Ishikawa (cell line): ENCODE measurements around the gene PAPPA.

Experiments used
- CEBPB ChIP-seq: IDR thresholded peaks from 2 replicates; pipeline ENCODE4 v1.6.1; 2012
- CREB1 ChIP-seq: IDR thresholded peaks from 2 replicates; pipeline ENCODE4 v1.6.1; 2012; ENCODE audit warnings: low read depth
- EGR1 ChIP-seq: IDR thresholded peaks from 2 replicates; pipeline ENCODE4 v1.6.1; 2012
- EP300 ChIP-seq: IDR thresholded peaks from 2 replicates; pipeline ENCODE4 v1.6.1; 2012; ENCODE audit warnings: borderline replicate concordance
- FOXM1 ChIP-seq: IDR thresholded peaks from 2 replicates; pipeline ENCODE4 v1.6.1; 2012; ENCODE audit warnings: low read depth, borderline replicate concordance
- NFIC ChIP-seq: IDR thresholded peaks from 2 replicates; pipeline ENCODE4 v1.6.1; 2012
- RAD21 ChIP-seq: IDR thresholded peaks from 2 replicates; pipeline ENCODE4 v1.6.1; 2012; ENCODE audit warnings: low read depth
- TAF1 ChIP-seq: IDR thresholded peaks from 2 replicates; pipeline ENCODE4 v1.6.1; 2012; ENCODE audit warnings: low read depth, mild to moderate bottlenecking
- TCF12 ChIP-seq: IDR thresholded peaks from 2 replicates; pipeline ENCODE4 v1.6.1; 2012; ENCODE audit warnings: low read depth
- TEAD4 ChIP-seq: IDR thresholded peaks from 2 replicates; pipeline ENCODE4 v1.6.1; 2012
- YY1 ChIP-seq: IDR thresholded peaks from 2 replicates; pipeline ENCODE4 v1.6.1; 2012; ENCODE audit warnings: low read depth
- ZBTB7A ChIP-seq: IDR thresholded peaks from 2 replicates; pipeline ENCODE4 v1.6.1; 2012; ENCODE audit warnings: low read depth
- TF ChIP-seq, protein P1 (sequence below): IDR thresholded peaks from 2 replicates; pipeline ENCODE4 v1.6.1; 2012
- TF ChIP-seq, protein P2 (sequence below): IDR thresholded peaks from 2 replicates; pipeline ENCODE4 v1.6.1; 2012
- TF ChIP-seq, protein P3 (sequence below): IDR thresholded peaks from 2 replicates; pipeline ENCODE4 v1.6.1; 2012; ENCODE audit warnings: low read depth, mild to moderate bottlenecking

The PAPPA gene

DNA sequence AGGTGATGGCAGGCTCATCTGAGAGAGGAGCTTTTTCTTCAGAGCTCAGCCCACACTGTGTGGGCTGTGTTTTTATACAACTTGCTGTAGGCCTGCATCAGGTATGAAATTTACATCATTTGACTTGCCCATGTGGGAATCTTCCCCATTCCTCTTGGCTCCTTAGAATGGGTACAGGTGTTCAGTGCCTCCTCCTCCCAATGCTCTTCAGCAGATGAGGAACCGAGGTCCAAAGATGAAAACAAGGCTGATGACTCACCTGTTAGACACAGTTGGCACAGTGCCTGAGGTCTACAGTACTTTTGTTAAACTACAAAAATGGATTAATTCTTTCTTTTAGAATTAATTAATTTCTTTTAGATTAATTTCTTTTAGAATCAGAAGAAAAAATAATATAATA lies 20.8 kb downstream of the PAPPA start:
- TF ChIP-seq CEBPB (no peak), ZBTB7A (no peak), EGR1 (no peak), FOXM1 (no peak), RAD21 (no peak), CREB1 (no peak), EP300 (no peak), TCF12 (no peak), TEAD4 (no peak)
- TF ChIP-seq, protein P1, sequence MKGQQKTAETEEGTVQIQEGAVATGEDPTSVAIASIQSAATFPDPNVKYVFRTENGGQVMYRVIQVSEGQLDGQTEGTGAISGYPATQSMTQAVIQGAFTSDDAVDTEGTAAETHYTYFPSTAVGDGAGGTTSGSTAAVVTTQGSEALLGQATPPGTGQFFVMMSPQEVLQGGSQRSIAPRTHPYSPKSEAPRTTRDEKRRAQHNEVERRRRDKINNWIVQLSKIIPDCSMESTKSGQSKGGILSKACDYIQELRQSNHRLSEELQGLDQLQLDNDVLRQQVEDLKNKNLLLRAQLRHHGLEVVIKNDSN: no peak
- TF ChIP-seq, protein P2, sequence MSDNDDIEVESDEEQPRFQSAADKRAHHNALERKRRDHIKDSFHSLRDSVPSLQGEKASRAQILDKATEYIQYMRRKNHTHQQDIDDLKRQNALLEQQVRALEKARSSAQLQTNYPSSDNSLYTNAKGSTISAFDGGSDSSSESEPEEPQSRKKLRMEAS: no peak

DNA sequence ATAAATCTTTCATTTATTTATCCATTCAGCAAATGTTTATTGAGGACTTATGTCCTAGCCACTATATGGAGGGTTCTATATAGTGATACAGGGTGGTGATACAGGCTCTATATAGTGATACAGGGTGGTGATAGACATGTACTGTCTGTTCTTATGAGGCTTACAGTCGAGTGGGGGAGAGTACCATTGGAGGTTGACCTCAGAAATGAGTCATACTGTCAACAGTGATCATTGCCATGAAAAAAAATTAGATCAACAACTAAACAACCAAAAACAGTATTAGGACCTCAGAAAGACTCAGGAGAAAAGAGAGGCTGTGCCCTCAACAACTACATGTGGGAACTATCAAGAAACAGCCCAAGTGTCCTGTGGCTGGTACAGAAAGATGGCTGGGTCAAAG lies 22.0 kb downstream of the PAPPA start:
- TF ChIP-seq TEAD4 (no peak), YY1 (no peak), EGR1 (no peak), TCF12 (no peak), RAD21 (no peak), ZBTB7A (no peak), CREB1 (no peak), FOXM1 (no peak), CEBPB (no peak), TAF1 (no peak), NFIC (no peak), EP300 (no peak)
- TF ChIP-seq, protein P2: no peak
- TF ChIP-seq, protein P3, sequence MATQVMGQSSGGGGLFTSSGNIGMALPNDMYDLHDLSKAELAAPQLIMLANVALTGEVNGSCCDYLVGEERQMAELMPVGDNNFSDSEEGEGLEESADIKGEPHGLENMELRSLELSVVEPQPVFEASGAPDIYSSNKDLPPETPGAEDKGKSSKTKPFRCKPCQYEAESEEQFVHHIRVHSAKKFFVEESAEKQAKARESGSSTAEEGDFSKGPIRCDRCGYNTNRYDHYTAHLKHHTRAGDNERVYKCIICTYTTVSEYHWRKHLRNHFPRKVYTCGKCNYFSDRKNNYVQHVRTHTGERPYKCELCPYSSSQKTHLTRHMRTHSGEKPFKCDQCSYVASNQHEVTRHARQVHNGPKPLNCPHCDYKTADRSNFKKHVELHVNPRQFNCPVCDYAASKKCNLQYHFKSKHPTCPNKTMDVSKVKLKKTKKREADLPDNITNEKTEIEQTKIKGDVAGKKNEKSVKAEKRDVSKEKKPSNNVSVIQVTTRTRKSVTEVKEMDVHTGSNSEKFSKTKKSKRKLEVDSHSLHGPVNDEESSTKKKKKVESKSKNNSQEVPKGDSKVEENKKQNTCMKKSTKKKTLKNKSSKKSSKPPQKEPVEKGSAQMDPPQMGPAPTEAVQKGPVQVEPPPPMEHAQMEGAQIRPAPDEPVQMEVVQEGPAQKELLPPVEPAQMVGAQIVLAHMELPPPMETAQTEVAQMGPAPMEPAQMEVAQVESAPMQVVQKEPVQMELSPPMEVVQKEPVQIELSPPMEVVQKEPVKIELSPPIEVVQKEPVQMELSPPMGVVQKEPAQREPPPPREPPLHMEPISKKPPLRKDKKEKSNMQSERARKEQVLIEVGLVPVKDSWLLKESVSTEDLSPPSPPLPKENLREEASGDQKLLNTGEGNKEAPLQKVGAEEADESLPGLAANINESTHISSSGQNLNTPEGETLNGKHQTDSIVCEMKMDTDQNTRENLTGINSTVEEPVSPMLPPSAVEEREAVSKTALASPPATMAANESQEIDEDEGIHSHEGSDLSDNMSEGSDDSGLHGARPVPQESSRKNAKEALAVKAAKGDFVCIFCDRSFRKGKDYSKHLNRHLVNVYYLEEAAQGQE: no peak
- TF ChIP-seq, protein P1: no peak

DNA sequence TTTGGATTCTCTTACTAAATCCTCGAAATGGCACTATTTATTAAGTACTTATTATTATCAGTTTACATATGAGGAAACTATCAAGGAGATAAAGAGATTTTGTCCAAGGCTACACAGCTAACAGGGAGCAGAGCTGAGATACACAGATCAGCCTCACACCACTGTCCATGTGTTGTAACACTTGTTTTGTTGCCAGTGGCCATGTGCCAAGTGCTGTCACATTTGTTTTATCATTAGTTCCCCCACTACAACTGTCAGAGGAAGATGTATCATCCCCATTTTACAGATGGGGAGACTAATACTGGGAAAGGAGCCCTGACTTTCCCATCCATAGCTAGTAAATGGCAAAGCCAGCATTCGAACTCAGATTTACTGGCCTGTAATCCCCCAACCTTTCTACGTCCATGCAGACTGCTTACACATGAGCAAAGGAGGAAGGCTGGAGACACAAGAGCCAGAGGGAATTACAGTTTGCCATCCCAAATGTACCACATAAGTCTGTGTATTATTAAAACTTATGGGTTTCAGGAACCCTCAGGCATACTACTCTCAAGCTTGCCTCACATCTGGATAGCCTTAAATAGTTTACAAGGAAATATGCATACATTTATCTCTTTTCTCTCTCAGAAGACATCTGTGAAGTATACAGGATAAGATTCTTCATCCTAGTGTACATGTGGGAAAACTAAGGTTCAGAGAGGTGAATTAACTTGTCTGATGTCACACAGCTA lies 25.1 kb downstream of the PAPPA start:
- TF ChIP-seq RAD21 (no peak), CREB1 (no peak), YY1 (no peak), TCF12 (no peak), TAF1 (no peak), EGR1 (no peak), TEAD4 (no peak), EP300 (no peak), NFIC (no peak), CEBPB (no peak), FOXM1 (no peak), ZBTB7A (no peak)
- TF ChIP-seq, protein P1: no peak
- TF ChIP-seq, protein P2: no peak
- TF ChIP-seq, protein P3: no peak

DNA sequence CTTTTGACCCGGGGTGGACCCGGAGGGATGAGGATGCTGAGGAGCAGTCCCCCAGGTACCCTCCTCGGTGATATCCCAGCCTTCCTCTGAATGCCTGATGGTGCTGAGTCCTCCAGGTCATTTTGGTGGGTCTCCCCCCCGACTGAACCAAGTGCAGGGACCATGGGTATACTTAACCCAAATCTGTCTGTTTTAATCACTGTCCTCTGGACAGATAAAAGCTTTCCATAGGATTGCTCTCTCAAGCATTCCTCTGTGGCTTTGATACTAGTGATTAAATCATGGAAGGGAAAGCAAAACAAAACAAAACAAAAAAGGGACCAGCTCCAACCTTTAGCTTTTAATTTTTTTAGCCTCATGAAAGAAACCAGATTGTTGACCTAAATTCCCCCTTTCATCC lies 26.0 kb downstream of the PAPPA start:
- TF ChIP-seq ZBTB7A: no peak
- no peak for TF ChIP-seq YY1
- TF ChIP-seq NFIC: no peak
- TF ChIP-seq RAD21: no peak
- TF ChIP-seq, protein P2: no peak
- TF ChIP-seq CREB1: no peak
- TF ChIP-seq EGR1: no peak
- TF ChIP-seq FOXM1: no peak
- no peak for TF ChIP-seq TAF1
- TF ChIP-seq CEBPB: no peak
- TF ChIP-seq TEAD4: no peak

DNA sequence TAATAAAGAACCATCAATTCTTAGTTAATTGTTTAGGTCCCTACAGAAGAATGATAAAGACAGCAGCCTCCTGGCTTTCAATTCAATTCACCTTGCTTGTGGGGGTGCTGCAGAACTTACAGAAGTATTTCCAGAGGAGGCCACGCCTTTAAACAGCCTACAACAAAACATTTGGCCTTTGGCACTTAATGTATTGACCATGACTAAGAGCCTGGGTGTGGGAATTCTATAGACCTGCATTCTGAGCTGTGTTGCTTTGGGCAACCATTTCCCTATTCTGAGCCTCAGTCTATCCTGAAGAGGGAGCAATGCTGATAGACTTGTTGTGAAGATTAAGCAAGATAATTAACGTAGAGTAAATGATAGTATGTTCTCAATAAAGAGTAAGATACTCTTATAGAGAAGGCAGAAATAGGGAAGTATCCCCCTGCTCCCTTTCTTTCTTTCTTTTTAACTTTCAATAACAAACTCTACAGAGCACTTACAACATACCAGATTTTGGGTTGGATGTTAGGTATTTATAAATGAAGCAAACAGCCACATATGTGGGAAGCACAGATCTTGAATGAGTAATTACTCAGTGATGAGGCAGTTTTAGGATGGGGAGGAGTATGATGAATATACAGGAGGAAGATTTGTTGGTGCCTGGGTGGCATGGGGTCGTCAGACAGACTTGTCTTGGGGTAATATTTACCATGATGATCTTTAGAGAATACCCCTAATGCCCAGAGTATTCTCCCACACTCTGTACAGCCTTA lies 28.4 kb downstream of the PAPPA start:
- TF ChIP-seq FOXM1 (no peak), TEAD4 (no peak), RAD21 (no peak), EP300 (no peak), NFIC (no peak), CEBPB (no peak), TCF12 (no peak), YY1 (no peak), ZBTB7A (no peak), CREB1 (no peak)
- TF ChIP-seq, protein P1: no peak
- TF ChIP-seq, protein P3: no peak
- TF ChIP-seq, protein P2: no peak
